OCI-LY3 (cell line): Measurements from ENCODE around the gene ZSCAN2.

ENCODE experiments used
- EZH2phosphoT487 ChIP-seq: fragments of 200-600 bp; shearing (Covaris generic); IDR thresholded peaks from 2 replicates; pipeline ENCODE4 v1.6.1; 2018; ENCODE audit warnings: antibody characterized with exemption, mixed run types, low read depth
- TF ChIP-seq, protein P1 (sequence below): fragments of 200-600, 300-600 bp; sonication (generic); IDR thresholded peaks from 2 replicates; pipeline ENCODE4 v1.5.1; 2014; ENCODE audit warnings: antibody characterized with exemption, low read length, low read depth

GRCh38 chr15:84605554-84605882 lies 4.7 kb downstream of the ZSCAN2 start:
- no peak for TF ChIP-seq EZH2phosphoT487
- TF ChIP-seq, protein P1, sequence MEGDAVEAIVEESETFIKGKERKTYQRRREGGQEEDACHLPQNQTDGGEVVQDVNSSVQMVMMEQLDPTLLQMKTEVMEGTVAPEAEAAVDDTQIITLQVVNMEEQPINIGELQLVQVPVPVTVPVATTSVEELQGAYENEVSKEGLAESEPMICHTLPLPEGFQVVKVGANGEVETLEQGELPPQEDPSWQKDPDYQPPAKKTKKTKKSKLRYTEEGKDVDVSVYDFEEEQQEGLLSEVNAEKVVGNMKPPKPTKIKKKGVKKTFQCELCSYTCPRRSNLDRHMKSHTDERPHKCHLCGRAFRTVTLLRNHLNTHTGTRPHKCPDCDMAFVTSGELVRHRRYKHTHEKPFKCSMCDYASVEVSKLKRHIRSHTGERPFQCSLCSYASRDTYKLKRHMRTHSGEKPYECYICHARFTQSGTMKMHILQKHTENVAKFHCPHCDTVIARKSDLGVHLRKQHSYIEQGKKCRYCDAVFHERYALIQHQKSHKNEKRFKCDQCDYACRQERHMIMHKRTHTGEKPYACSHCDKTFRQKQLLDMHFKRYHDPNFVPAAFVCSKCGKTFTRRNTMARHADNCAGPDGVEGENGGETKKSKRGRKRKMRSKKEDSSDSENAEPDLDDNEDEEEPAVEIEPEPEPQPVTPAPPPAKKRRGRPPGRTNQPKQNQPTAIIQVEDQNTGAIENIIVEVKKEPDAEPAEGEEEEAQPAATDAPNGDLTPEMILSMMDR, result no peak
